HCT116 (cell line): ENCODE measurements around the gene DNAH10. TPM values are rescaled to one million over a fixed set of nuclear protein-coding genes. Genes with fewer than 3 reads are reported as not detected.

Source experiments
- ATAC-seq: fragments of 200-7000 bp; cut with Tn5 transposase; 2 replicates; pipeline ENCODE4 v1.9.1; 2020; ENCODE audit warnings: mild to moderate bottlenecking, moderate library complexity
- BruUV-seq: library from RNA; stranded (reverse); fragments of 400-500 nt; replicated peaks from 2 replicates; lab custom pipeline; 2021; lab: Mats Ljungman, UMichigan
- CTCF ChIA-PET: fragments of 300-600 bp; sonication (Branson Sonifier 250); formaldehyde crosslinking; loops from one replicate; lab custom pipeline; 2021; ENCODE audit warnings: antibody characterized with exemption; lab: Charles Lee
- POLR2A ChIA-PET: fragments of 300-600, 350-600 bp; sonication (Branson Sonifier 250); formaldehyde crosslinking; loops from one replicate; lab custom pipeline; 2021; ENCODE audit warnings: antibody characterized with exemption; lab: Charles Lee
- RAD21 ChIA-PET, 2 experiments: fragments of 300-600 bp; sonication (Branson Sonifier 250); formaldehyde crosslinking; loops; one replicate each; lab custom pipeline; 2023; ENCODE audit warnings: low total read pairs in 2 of 2; ENCODE audit not compliant: uncharacterized antibody in 2 of 2, unreplicated experiment in 2 of 2, low non-redundant PET in 1 of 2; lab: Charles Lee
- DNase-seq: peaks from one replicate; pipeline ENCODE4 v3.0.0-alpha.2; 2010; ENCODE audit warnings: low read depth, low spot score
- H2AFZ ChIP-seq: fragments of 200-600 bp; shearing (Covaris generic), sonication (generic); 2 replicates; pipeline ENCODE4 v1.6.1; 2017; ENCODE audit warnings: low read depth, mixed run types, mixed read lengths, antibody characterized with exemption, low read length; ENCODE audit not compliant: poor library complexity, severe bottlenecking
- H3K27ac ChIP-seq: 2 replicates; pipeline ENCODE4 v1.5.1; 2012; ENCODE audit warnings: low read depth, low read length
- H3K27me3 ChIP-seq: fragments of 200-600 bp; sonication (generic); 2 replicates; pipeline ENCODE4 v1.6.1; 2016; ENCODE audit warnings: mixed run types, low read length, mixed read lengths; ENCODE audit not compliant: insufficient read depth
- H3K36me3 ChIP-seq, 2 experiments: fragments of 200-500 bp in 1 of 2; fragments of 200-600 bp in 1 of 2; sonication (Bioruptor generic) in 1 of 2; sonication (generic) in 1 of 2; 2 replicates each; pipeline versions ENCODE4 v1.5.1 to v1.6.1; 2014 to 2016; ENCODE audit warnings: low read length in 2 of 2, inconsistent platforms in 1 of 2, mixed read lengths in 1 of 2, mixed run types in 1 of 2; ENCODE audit not compliant: insufficient read depth in 2 of 2, control insufficient read depth in 1 of 2
- H3K4me1 ChIP-seq, 2 experiments: fragments of 200-600 bp in 1 of 2; sonication (generic) in 1 of 2; 2 replicates each; pipeline versions ENCODE4 v1.5.1 to v1.6.1; 2012 to 2017; ENCODE audit warnings: low read length in 2 of 2, inconsistent platforms in 1 of 2, mild to moderate bottlenecking in 1 of 2, mixed read lengths in 1 of 2, mixed run types in 1 of 2, moderate library complexity in 1 of 2; ENCODE audit not compliant: insufficient read depth in 2 of 2, control insufficient read depth in 1 of 2
- H3K4me2 ChIP-seq: fragments of 200-600 bp; sonication (generic); 2 replicates; pipeline ENCODE4 v1.6.1; 2017; ENCODE audit warnings: mixed run types, low read length, mixed read lengths
- H3K4me3 ChIP-seq, 2 experiments: fragments of 200-600 bp in 1 of 2; sonication (generic) in 1 of 2; replicated peaks in 1 of 2; 2 replicates each; pipeline ENCODE4 v1.5.1; 2011 to 2016; ENCODE audit warnings: low read length in 2 of 2, control low read depth in 1 of 2, low read depth in 1 of 2, mild to moderate bottlenecking in 1 of 2, mixed read lengths in 1 of 2, mixed run types in 1 of 2
- H3K79me2 ChIP-seq: fragments of 200-600 bp; sonication (generic); 2 replicates; pipeline ENCODE4 v1.6.1; 2017; ENCODE audit warnings: mild to moderate bottlenecking, mixed run types, low read length, moderate library complexity, mixed read lengths; ENCODE audit not compliant: insufficient read depth
- H3K9ac ChIP-seq: fragments of 200-600 bp; sonication (generic); 2 replicates; pipeline ENCODE4 v1.6.1; 2016; ENCODE audit warnings: low read length, mixed read lengths
- H3K9me2 ChIP-seq: fragments of 200-600 bp; sonication (generic), shearing (Covaris generic); 2 replicates; pipeline ENCODE4 v1.6.1; 2017; ENCODE audit warnings: mixed run types, mild to moderate bottlenecking, moderate library complexity; ENCODE audit not compliant: insufficient read depth
- H3K9me3 ChIP-seq, 2 experiments: fragments of 200-500 bp in 1 of 2; fragments of 200-600 bp in 1 of 2; sonication (Bioruptor generic) in 1 of 2; sonication (generic) in 1 of 2; 2 replicates each; pipeline ENCODE4 v1.6.1; 2014 to 2017; ENCODE audit warnings: low read length in 2 of 2, mixed read lengths in 2 of 2, inconsistent platforms in 1 of 2, low read depth in 1 of 2, mild to moderate bottlenecking in 1 of 2, mixed run types in 1 of 2, moderate library complexity in 1 of 2; ENCODE audit not compliant: control insufficient read depth in 1 of 2, insufficient read depth in 1 of 2
- H4K20me1 ChIP-seq: fragments of 200-600 bp; sonication (generic), shearing (Covaris generic); 2 replicates; pipeline ENCODE4 v1.6.1; 2017; ENCODE audit warnings: mixed run types, mild to moderate bottlenecking, moderate library complexity; ENCODE audit not compliant: insufficient read depth
- CTCF ChIP-seq, 3 experiments: fragments of 200-600 bp in 1 of 3; sonication (generic) in 1 of 3; IDR thresholded peaks in 2 of 3; conservative IDR thresholded peaks in 1 of 3; 2 replicates each; pipeline ENCODE4 v1.5.1; 2012 to 2017; ENCODE audit warnings: low read depth in 2 of 3, low read length in 2 of 3, antibody characterized with exemption in 1 of 3, borderline replicate concordance in 1 of 3, control low read depth in 1 of 3, mild to moderate bottlenecking in 1 of 3, mixed read lengths in 1 of 3, mixed run types in 1 of 3, moderate library complexity in 1 of 3; ENCODE audit not compliant: insufficient read depth in 1 of 3
- EGR1 ChIP-seq: IDR thresholded peaks from 2 replicates; pipeline ENCODE4 v1.6.1; 2012; ENCODE audit warnings: low read depth
- EZH2phosphoT487 ChIP-seq: fragments of 200-600 bp; IDR thresholded peaks from 2 replicates; pipeline ENCODE4 v1.6.1; 2018; ENCODE audit warnings: antibody characterized with exemption, borderline replicate concordance
- MAX ChIP-seq: IDR thresholded peaks from 2 replicates; pipeline ENCODE4 v1.6.1; 2012
- POLR2AphosphoS5 ChIP-seq: IDR thresholded peaks from 2 replicates; pipeline ENCODE4 v1.6.1; 2011; ENCODE audit warnings: mild to moderate bottlenecking, low read depth, low read length, moderate library complexity
- REST ChIP-seq: IDR thresholded peaks from 2 replicates; pipeline ENCODE4 v1.6.1; 2012; ENCODE audit warnings: low read depth
- SIN3A ChIP-seq: IDR thresholded peaks from 2 replicates; pipeline ENCODE4 v1.6.1; 2012; ENCODE audit warnings: low read depth
- TCF7L2 ChIP-seq: IDR thresholded peaks from 2 replicates; pipeline ENCODE4 v1.7.0; 2011; ENCODE audit warnings: borderline replicate concordance, inconsistent platforms; ENCODE audit not compliant: insufficient read depth, insufficient read length; ENCODE audit errors: extremely low read depth
- YY1 ChIP-seq: IDR thresholded peaks from 2 replicates; pipeline ENCODE4 v1.6.1; 2011; ENCODE audit warnings: low read length, low read depth, moderate library complexity, mild to moderate bottlenecking; ENCODE audit not compliant: insufficient replicate concordance; ENCODE audit errors: extremely low read depth
- ZFX ChIP-seq: fragments of 450-650 bp; IDR thresholded peaks from 2 replicates; pipeline ENCODE4 v1.6.1; 2017
- intact Hi-C: fragments of 100-400 bp; cut with micrococcal nuclease; formaldehyde crosslinking; loops from 2 replicates; pipeline ENCODE4 v1.10.0; 2022
- total RNA-seq: library from RNA; stranded (reverse); gene quantifications from one replicate; pipeline ENCODE4 v1.2.1, GENCODE V29; 2021; ENCODE audit not compliant: unreplicated experiment

The DNAH10 gene
- total RNA-seq, 1 experiment from 2014 or later, result 1.3 TPM

- H3K27ac ChIP-seq, result no peak overlapping the region
- ChIA-PET CTCF (interaction anchor here (0.6 kb wide), 1 partner anchor 80 kb away, joined by 3 read pairs; no protein-coding TSS in a partner anchor), RAD21 (no interaction called here), POLR2A (no interaction called here)
- H3K9me3 ChIP-seq, result no peaks in the 10 kb centered on the region
- no peak overlapping the region for H2AFZ ChIP-seq
- H3K9ac ChIP-seq, result no peak overlapping the region
- H3K79me2 ChIP-seq, result no peaks in the 10 kb centered on the region
- intact Hi-C loops, result no loop called here
- no peaks in the 10 kb centered on the region for H4K20me1 ChIP-seq
- DNase-seq (no peak), ATAC-seq (no peak)
- H3K9me2 ChIP-seq, result no peaks in the 10 kb centered on the region
- no peaks in the 10 kb centered on the region for H3K4me1 ChIP-seq
- no TSS peak for BruUV-seq
- no peak for TF ChIP-seq EGR1
- no peak for TF ChIP-seq EZH2phosphoT487
- TF ChIP-seq TCF7L2, result no peak
- TF ChIP-seq POLR2AphosphoS5, result no peak
- TF ChIP-seq MAX, result no peak
- no peak for TF ChIP-seq CTCF (IDR thresholded peaks at IDR 0.05 in 2 of 3, conservative IDR thresholded peaks at IDR 0.05 in 1 of 3; ENCODE audit: borderline replicate concordance in 1 of 3, insufficient read depth in 1 of 3, low read depth in 2 of 3, low read length in 2 of 3)
- no peak for TF ChIP-seq SIN3A
- TF ChIP-seq ZFX, result no peak
- no peak for TF ChIP-seq REST
- no peak for TF ChIP-seq YY1
- no peaks in the 10 kb centered on the region for H3K36me3 ChIP-seq
- no peaks in the 10 kb centered on the region for H3K27me3 ChIP-seq
- H3K4me2 ChIP-seq, result no peak overlapping the region
- no peak overlapping the region for H3K4me3 ChIP-seq
These were observed 200.4 kb downstream of the DNAH10 start for GRCh38 chr12:123962513-123962912.
